ENCODE measurements around the gene PSG3.
"Not testable (repeated sequence)": the region's sequence is repeated elsewhere in the genome, so short reads cannot be mapped to it uniquely, and the experiment has no call there.

PSG3 gene

GRCh38 chr19:42693760-42694350 lies 46.4 kb downstream of the PSG3 start:
- DNase-seq: peak; percentile 4

GRCh38 chr19:42683917-42684513 lies 56.3 kb downstream of the PSG3 start:
- no peak for DNase-seq

- not testable (repeated sequence) for DNase-seq
Observed at GRCh38 chr19:42676326-42676725, 64.0 kb downstream of the PSG3 start.

- not testable (repeated sequence) for DNase-seq
Observed at GRCh38 chr19:42674549-42674948, 65.7 kb downstream of the PSG3 start.
